Type B pancreatic cell (in vitro differentiated cells): ENCODE results near the gene FAM171A1. TPM values are rescaled to one million over a fixed set of nuclear protein-coding genes. Genes with fewer than 3 reads are reported as not detected.

Source experiments
- DNase-seq: peaks from one replicate; pipeline ENCODE4 v3.0.0; 2021; ENCODE audit warnings: mixed read lengths; ENCODE audit not compliant: unreplicated experiment; ENCODE audit errors: extremely low spot score
- H3K27ac Mint-ChIP-seq: 2 replicates; pipeline ENCODE4 v1.8.0; 2021; ENCODE audit warnings: mild to moderate bottlenecking, mixed read lengths
- H3K27me3 Mint-ChIP-seq: 2 replicates; pipeline ENCODE4 v1.8.0; 2021; ENCODE audit warnings: mixed read lengths
- H3K36me3 Mint-ChIP-seq: 2 replicates; pipeline ENCODE4 v1.8.0; 2021; ENCODE audit warnings: mixed read lengths
- H3K4me1 Mint-ChIP-seq: one replicate; pipeline ENCODE4 v1.8.0; 2021; ENCODE audit warnings: mixed read lengths; ENCODE audit not compliant: unreplicated experiment
- H3K4me3 Mint-ChIP-seq: 2 replicates; pipeline ENCODE4 v1.8.0; 2021; ENCODE audit warnings: mild to moderate bottlenecking, mixed read lengths
- H3K9me3 Mint-ChIP-seq: 2 replicates; pipeline ENCODE4 v1.8.0; 2021; ENCODE audit warnings: mixed read lengths
- total RNA-seq: library from RNA; stranded (reverse); gene quantifications from 2 replicates; pipeline ENCODE4 v1.2.1, GENCODE V29; 2021; ENCODE audit warnings: low replicate concordance
- TF ChIP-seq, protein P1 (sequence below): fragments of 200-600 bp; sonication (generic); conservative IDR thresholded peaks from 2 replicates; pipeline ENCODE4 v1.5.0; 2021; ENCODE audit warnings: antibody characterized with exemption, mild to moderate bottlenecking

The FAM171A1 gene
- total RNA-seq, 1 donor from 2014 or later = 49.3 TPM

DNA sequence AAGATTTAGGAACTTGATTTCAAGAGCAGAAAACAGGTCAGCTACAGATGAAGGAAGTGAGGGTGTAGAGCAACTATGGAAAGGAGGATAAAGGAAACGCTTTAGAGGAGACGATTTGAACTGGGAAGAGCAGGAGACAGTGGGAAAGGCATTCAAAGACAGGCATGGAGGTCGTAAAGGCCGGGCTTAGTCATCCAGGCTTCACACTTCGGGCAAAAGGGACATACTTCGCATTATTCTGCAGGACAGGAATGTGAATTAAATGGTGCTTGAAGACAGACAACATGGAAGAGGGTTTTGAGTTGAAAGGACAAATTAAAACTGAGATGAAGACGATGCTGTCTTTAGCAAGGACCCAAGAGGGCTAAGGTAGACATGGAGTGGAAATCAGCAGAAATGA is 8.1 kb downstream of the FAM171A1 start:
- Mint-ChIP-seq H3K27me3 (no peaks in the 10 kb centered on the region), H3K36me3 (peaks cover 24% of the 10 kb centered on the region), H3K4me1 (peaks cover 12% of the 10 kb centered on the region), H3K4me3 (no peak overlapping the region), H3K27ac (no peak overlapping the region), H3K9me3 (peaks cover 16% of the 10 kb centered on the region)
- DNase-seq = no peak
- TF ChIP-seq, protein P1, sequence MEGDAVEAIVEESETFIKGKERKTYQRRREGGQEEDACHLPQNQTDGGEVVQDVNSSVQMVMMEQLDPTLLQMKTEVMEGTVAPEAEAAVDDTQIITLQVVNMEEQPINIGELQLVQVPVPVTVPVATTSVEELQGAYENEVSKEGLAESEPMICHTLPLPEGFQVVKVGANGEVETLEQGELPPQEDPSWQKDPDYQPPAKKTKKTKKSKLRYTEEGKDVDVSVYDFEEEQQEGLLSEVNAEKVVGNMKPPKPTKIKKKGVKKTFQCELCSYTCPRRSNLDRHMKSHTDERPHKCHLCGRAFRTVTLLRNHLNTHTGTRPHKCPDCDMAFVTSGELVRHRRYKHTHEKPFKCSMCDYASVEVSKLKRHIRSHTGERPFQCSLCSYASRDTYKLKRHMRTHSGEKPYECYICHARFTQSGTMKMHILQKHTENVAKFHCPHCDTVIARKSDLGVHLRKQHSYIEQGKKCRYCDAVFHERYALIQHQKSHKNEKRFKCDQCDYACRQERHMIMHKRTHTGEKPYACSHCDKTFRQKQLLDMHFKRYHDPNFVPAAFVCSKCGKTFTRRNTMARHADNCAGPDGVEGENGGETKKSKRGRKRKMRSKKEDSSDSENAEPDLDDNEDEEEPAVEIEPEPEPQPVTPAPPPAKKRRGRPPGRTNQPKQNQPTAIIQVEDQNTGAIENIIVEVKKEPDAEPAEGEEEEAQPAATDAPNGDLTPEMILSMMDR = no peak

DNA sequence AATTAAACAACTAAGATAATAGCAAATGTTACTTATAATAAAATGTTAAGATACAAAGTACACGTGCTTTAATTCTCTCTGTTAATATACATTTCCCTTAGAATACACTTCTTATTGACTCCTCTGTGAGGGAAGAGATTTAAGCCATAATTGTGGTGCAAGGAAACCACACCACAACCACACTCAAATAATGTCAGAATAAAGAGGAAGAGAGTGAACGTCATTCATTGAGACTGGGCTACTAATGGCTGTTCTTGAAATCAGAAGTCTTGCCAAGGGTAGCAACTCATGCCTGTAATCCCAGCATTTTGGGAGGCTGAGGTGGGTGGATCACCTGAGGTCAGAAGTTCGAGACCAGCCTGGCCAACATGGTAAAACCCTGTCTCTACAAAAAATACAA is 10.0 kb downstream of the FAM171A1 start:
- TF ChIP-seq, protein P1 = no peak
- Mint-ChIP-seq H3K4me1 (peaks cover 4% of the 10 kb centered on the region), H3K27me3 (no peaks in the 10 kb centered on the region), H3K27ac (no peak overlapping the region), H3K4me3 (no peak overlapping the region), H3K9me3 (peaks cover 16% of the 10 kb centered on the region), H3K36me3 (peaks cover 21% of the 10 kb centered on the region)
- no peak for DNase-seq

DNA sequence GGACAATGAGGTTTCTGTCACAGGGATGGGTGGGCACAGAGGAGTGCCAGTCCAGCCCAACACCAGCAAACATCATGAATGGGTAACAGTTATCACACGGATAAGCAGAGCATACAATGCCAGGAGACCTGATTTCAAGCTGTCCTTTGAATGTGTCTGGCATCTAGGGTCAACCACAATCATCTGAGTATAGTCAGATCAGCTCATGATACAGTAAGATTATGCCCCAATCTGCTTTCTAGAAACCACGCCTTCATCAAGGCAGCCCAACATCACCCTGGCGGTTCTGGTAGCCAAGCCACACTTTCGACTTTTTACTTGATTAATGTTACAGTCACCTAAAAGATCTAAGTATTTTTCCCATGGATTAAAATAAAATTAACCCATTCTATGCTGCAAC is 10.5 kb downstream of the FAM171A1 start:
- H3K36me3 Mint-ChIP-seq = peaks cover 24% of the 10 kb centered on the region
- H3K27ac Mint-ChIP-seq = no peak overlapping the region
- TF ChIP-seq, protein P1 = no peak
- H3K9me3 Mint-ChIP-seq = peaks cover 16% of the 10 kb centered on the region
- no peak overlapping the region for H3K4me3 Mint-ChIP-seq
- DNase-seq = no peak
- H3K27me3 Mint-ChIP-seq = no peaks in the 10 kb centered on the region
- H3K4me1 Mint-ChIP-seq = peaks cover 4% of the 10 kb centered on the region

DNA sequence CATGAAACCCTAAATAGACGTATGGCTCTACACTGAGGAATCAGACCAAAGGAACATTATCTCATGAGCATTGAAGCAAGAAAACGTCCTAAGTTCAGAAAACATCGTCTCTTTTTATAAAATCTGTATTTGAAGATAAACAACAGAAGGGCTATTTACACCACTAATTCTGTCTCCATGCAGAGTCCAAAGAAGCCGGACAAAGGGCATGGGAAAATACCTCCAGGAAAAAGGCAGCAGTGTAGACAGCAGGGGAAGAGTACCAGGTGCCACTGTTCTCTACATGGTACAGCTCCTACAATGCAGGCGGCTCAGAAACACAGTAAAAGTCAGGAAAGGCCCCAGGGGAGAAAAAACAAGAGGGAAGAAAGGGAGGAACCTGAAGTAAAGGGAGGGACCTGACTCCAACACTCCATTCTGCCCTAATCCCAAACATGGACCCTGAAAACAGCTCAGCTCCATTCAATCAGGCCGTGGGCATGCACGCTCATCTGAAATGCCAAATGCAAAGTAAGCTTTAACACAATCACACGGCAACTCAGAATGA is 17.5 kb downstream of the FAM171A1 start:
- no peak overlapping the region for H3K27ac Mint-ChIP-seq

DNA sequence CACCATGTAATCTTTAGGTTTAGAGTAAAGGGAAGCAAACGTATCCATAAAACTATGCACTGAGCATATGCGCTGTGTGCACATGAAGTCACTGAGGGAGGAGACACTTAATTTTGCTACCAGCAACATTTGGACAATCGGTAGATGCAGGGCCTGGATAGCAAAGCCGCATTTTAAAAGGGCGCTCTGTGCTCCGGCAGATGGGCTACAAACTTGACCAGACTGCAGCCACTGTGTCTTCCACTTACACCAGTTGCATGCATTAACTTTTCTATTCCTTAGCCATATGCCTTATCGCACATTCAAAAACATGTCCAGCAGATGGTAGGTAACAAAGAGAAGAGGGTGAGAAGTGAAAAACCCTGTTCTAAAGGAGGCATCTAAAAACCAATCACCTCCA is 18.3 kb downstream of the FAM171A1 start:
- no peak overlapping the region for H3K4me3 Mint-ChIP-seq

More for the DNA sequence above, 17.5 kb downstream of the FAM171A1 start:
- Mint-ChIP-seq H3K27me3 (no peaks in the 10 kb centered on the region), H3K9me3 (peaks cover 5% of the 10 kb centered on the region), H3K4me3 (no peak overlapping the region), H3K36me3 (peaks cover 9% of the 10 kb centered on the region), H3K4me1 (peaks cover 35% of the 10 kb centered on the region)
- DNase-seq = no peak
- TF ChIP-seq, protein P1 = no peak

More for the DNA sequence above, 18.3 kb downstream of the FAM171A1 start:
- Mint-ChIP-seq H3K4me1 (peaks cover 37% of the 10 kb centered on the region), H3K27ac (no peak overlapping the region), H3K27me3 (no peaks in the 10 kb centered on the region), H3K9me3 (peaks cover 5% of the 10 kb centered on the region), H3K36me3 (peaks cover 9% of the 10 kb centered on the region)
- TF ChIP-seq, protein P1 = no peak
- no peak for DNase-seq
